IMR-90 (cell line): ENCODE results near the gene CAMTA1. TPM values are rescaled to one million over a fixed set of nuclear protein-coding genes. Genes with fewer than 3 reads are reported as not detected.

Experiments used
- ATAC-seq: fragments of 200-7000 bp; cut with Tn5 transposase; 2 replicates; pipeline ENCODE4 v1.9.1; 2020; ENCODE audit warnings: low read depth, mild to moderate bottlenecking, moderate library complexity
- BruUV-seq: library from RNA; stranded (reverse); fragments of 400-500 nt; replicated peaks from 2 replicates; lab custom pipeline; 2021; lab: Mats Ljungman, UMichigan
- CTCF ChIA-PET: fragments of 300-600 bp; formaldehyde crosslinking; extraction: SDS; loops from one replicate; lab custom pipeline; 2021; ENCODE audit warnings: antibody characterized with exemption; lab: Yijun Ruan, JAX
- POLR2A ChIA-PET: fragments of 300-600 bp; sonication (Branson Sonifier 250); formaldehyde crosslinking; loops from one replicate; lab custom pipeline; 2022; ENCODE audit warnings: antibody characterized with exemption; ENCODE audit not compliant: unreplicated experiment; lab: Charles Lee
- DNase-seq: peaks from one replicate; pipeline ENCODE4 v3.0.0; 2013
- H2AFZ ChIP-seq: replicated peaks from 2 replicates; pipeline ENCODE3; 2013; ENCODE audit warnings: low read length, mild to moderate bottlenecking; ENCODE audit not compliant: poor library complexity
- H2AK5ac ChIP-seq: 2 replicates; pipeline ENCODE4 v1.6.1; 2013; ENCODE audit warnings: low read depth, low read length, inconsistent platforms
- H2AK9ac ChIP-seq: replicated peaks from 2 replicates; pipeline ENCODE3; 2013; ENCODE audit warnings: mild to moderate bottlenecking, low read depth, low read length, moderate library complexity; ENCODE audit not compliant: poor library complexity
- H2BK120ac ChIP-seq: 2 replicates; pipeline ENCODE4 v1.6.1; 2013; ENCODE audit warnings: low read depth, low read length, inconsistent platforms
- H2BK15ac ChIP-seq: 3 replicates; pipeline ENCODE4 v1.6.1; 2013; ENCODE audit warnings: low read depth, low read length, inconsistent platforms
- H2BK20ac ChIP-seq: 2 replicates; pipeline ENCODE4 v1.6.1; 2013; ENCODE audit warnings: low read depth, mild to moderate bottlenecking, inconsistent platforms, low read length, moderate library complexity
- H2BK5ac ChIP-seq: 2 replicates; pipeline ENCODE4 v1.6.1; 2013; ENCODE audit warnings: mild to moderate bottlenecking, low read depth, low read length, inconsistent platforms; ENCODE audit not compliant: poor library complexity, severe bottlenecking
- H3K14ac ChIP-seq: replicated peaks from 2 replicates; pipeline ENCODE4 v1.6.1; 2013; ENCODE audit warnings: low read depth, low read length, inconsistent platforms
- H3K18ac ChIP-seq: 2 replicates; pipeline ENCODE4 v1.6.1; 2013; ENCODE audit warnings: low read depth, low read length, control low read depth
- H3K23ac ChIP-seq: 2 replicates; pipeline ENCODE4 v1.6.1; 2013; ENCODE audit warnings: low read depth, low read length, inconsistent platforms
- H3K27ac ChIP-seq: 2 replicates; pipeline ENCODE4 v1.5.1; 2013; ENCODE audit warnings: mild to moderate bottlenecking, control low read depth, low read length; ENCODE audit not compliant: insufficient read depth
- H3K27me3 ChIP-seq: 2 replicates; pipeline ENCODE4 v1.6.1; 2013; ENCODE audit warnings: low read length; ENCODE audit not compliant: control insufficient read depth, insufficient read depth
- H3K36me3 ChIP-seq: 2 replicates; pipeline ENCODE4 v1.6.1; 2013; ENCODE audit warnings: low read length, mixed read lengths; ENCODE audit not compliant: control insufficient read depth, insufficient read depth
- H3K4ac ChIP-seq: 2 replicates; pipeline ENCODE4 v1.6.1; 2013; ENCODE audit warnings: low read depth, low read length, inconsistent platforms
- H3K4me1 ChIP-seq: 2 replicates; pipeline ENCODE4 v1.6.1; 2013; ENCODE audit warnings: low read length, mixed read lengths; ENCODE audit not compliant: control insufficient read depth, insufficient read depth
- H3K4me2 ChIP-seq: 2 replicates; pipeline ENCODE4 v1.6.1; 2013; ENCODE audit warnings: low read depth, mild to moderate bottlenecking, control low read depth, low read length, moderate library complexity
- H3K4me3 ChIP-seq: 2 replicates; pipeline ENCODE4 v1.5.1; 2013; ENCODE audit warnings: low read depth, mild to moderate bottlenecking, control low read depth, low read length, moderate library complexity; ENCODE audit not compliant: insufficient read depth
- H3K56ac ChIP-seq: 2 replicates; pipeline ENCODE4 v1.6.1; 2013; ENCODE audit warnings: low read length, inconsistent platforms; ENCODE audit not compliant: insufficient read depth; ENCODE audit errors: extremely low read depth
- H3K79me1 ChIP-seq, 2 experiments: 2 replicates each; pipeline ENCODE4 v1.6.1; 2013; ENCODE audit warnings: low read length in 2 of 2, inconsistent platforms in 1 of 2, low read depth in 1 of 2
- H3K9ac ChIP-seq: 2 replicates; pipeline ENCODE4 v1.6.1; 2013; ENCODE audit warnings: low read depth, low read length, control low read depth
- H3K9me1 ChIP-seq: 2 replicates; pipeline ENCODE4 v1.6.1; 2013; ENCODE audit warnings: low read length, inconsistent platforms; ENCODE audit not compliant: insufficient read depth
- H3K9me3 ChIP-seq: 2 replicates; pipeline ENCODE4 v1.6.1; 2013; ENCODE audit warnings: low read length; ENCODE audit not compliant: control insufficient read depth, insufficient read depth
- H4K20me1 ChIP-seq: 2 replicates; pipeline ENCODE4 v1.6.1; 2013; ENCODE audit warnings: low read length, inconsistent platforms; ENCODE audit not compliant: insufficient read depth
- H4K5ac ChIP-seq: 2 replicates; pipeline ENCODE4 v1.6.1; 2013; ENCODE audit warnings: mild to moderate bottlenecking, low read depth, low read length, control low read depth
- H4K8ac ChIP-seq, 2 experiments: 2 replicates each; pipeline ENCODE4 v1.6.1; 2013; ENCODE audit warnings: low read depth in 2 of 2, low read length in 2 of 2, control low read depth in 1 of 2, inconsistent platforms in 1 of 2
- H4K91ac ChIP-seq: 2 replicates; pipeline ENCODE4 v1.6.1; 2013; ENCODE audit warnings: low read depth, low read length, inconsistent platforms; ENCODE audit not compliant: insufficient read depth
- BHLHE40 ChIP-seq: fragments of 150-350 bp; IDR thresholded peaks from 2 replicates; pipeline ENCODE4 v1.6.1; 2016; ENCODE audit warnings: mild to moderate bottlenecking, low read depth, low read length
- NFE2L2 ChIP-seq: fragments of 150-350 bp; IDR thresholded peaks from 2 replicates; pipeline ENCODE4 v1.6.1; 2016; ENCODE audit warnings: low read depth, mild to moderate bottlenecking, low read length
- RFX5 ChIP-seq: IDR thresholded peaks from 2 replicates; pipeline ENCODE4 v1.8.0; 2012; ENCODE audit warnings: low read depth, mild to moderate bottlenecking, low read length, moderate library complexity
- WGBS, 2 experiments: methylation state at CpG; one replicate each; pipeline versions ENCODE4 v1.1.5 to v1.1.7; 2013; ENCODE audit warnings: missing lambda C conversion rate in 2 of 2; ENCODE audit not compliant: insufficient read length in 1 of 2; ENCODE audit errors: extremely low coverage in 2 of 2; 5-methylcytosine and 5-hydroxymethylcytosine counted together
- dilution Hi-C: fragments of 300-500 bp; cut with HindIII; formaldehyde crosslinking; loops from one replicate; pipeline ENCODE4 v1.14.3; 2018; ENCODE audit warnings: low sequenced_read_pairs; ENCODE audit not compliant: unreplicated experiment
- in situ Hi-C: fragments of 300-500 bp; cut with MboI; formaldehyde crosslinking; loops from 3 replicates; pipeline ENCODE4 v1.14.3; 2019; ENCODE audit warnings: low sequenced_read_pairs, inconsistent platforms, mixed read lengths
- intact Hi-C: fragments of 100-400 bp; cut with micrococcal nuclease; formaldehyde crosslinking; loops from 2 replicates; pipeline ENCODE4 v1.10.0; 2022
- polyA plus RNA-seq, 3 experiments: library from polyadenylated mRNA; depleted of rRNA; stranded (reverse); fragments of >200 nt; gene quantifications; 2 replicates each; pipeline ENCODE4 v1.2.3, GENCODE V29; 2012; ENCODE audit warnings: low replicate concordance in 1 of 3
- total RNA-seq: library from RNA; depleted of rRNA; stranded (reverse); fragments of >200 nt; gene quantifications from 2 replicates; pipeline ENCODE4 v1.2.3, GENCODE V29; 2012

CAMTA1 gene
- total and polyA plus RNA-seq, 2 of the 4 experiments (the other 2 are of a cell fraction) = 35.5 to 74.3 TPM

GRCh38 chr1:6886523-6886922 is 101.3 kb downstream of the CAMTA1 start:
- H3K27me3 ChIP-seq = no peaks in the 10 kb centered on the region
- no peak overlapping the region for H3K56ac ChIP-seq
- TF ChIP-seq RFX5 (no peak), BHLHE40 (no peak), NFE2L2 (no peak)
- ATAC-seq (no peak), DNase-seq (no peak)
- peaks cover 23 to 53% of the 10 kb centered on the region in 2 experiments; a peak in 3 of 4 replicates for H3K79me1 ChIP-seq
- no peak overlapping the region for H2BK120ac ChIP-seq
- no CpG with 5 or more reads among the region's 2 CpGs for WGBS, 2 experiments
- no peak overlapping the region; the same call in 1 of the 2 replicates for H3K4ac ChIP-seq
- no peak overlapping the region for H2BK5ac ChIP-seq
- H4K8ac ChIP-seq = no peak overlapping the region
- H2AFZ ChIP-seq = no peak overlapping the region
- H3K9ac ChIP-seq = no peak overlapping the region
- H3K36me3 ChIP-seq = no peaks in the 10 kb centered on the region
- peaks cover 4% of the 10 kb centered on the region; the same call in 1 of the 2 replicates for H3K4me1 ChIP-seq
- no peaks in the 10 kb centered on the region for H4K20me1 ChIP-seq
- no peak overlapping the region for H2BK20ac ChIP-seq
- no peak overlapping the region for H3K4me3 ChIP-seq
- no peak overlapping the region for H3K14ac ChIP-seq
- ChIA-PET POLR2A (no interaction called here), CTCF (interaction anchor here (0.6 kb wide), 1 partner anchor 98 kb away, joined by 3 read pairs; no protein-coding TSS in a partner anchor)
- H4K91ac ChIP-seq = no peak overlapping the region
- H3K9me3 ChIP-seq = no peaks in the 10 kb centered on the region
- no peak overlapping the region for H3K4me2 ChIP-seq
- H3K27ac ChIP-seq = no peak overlapping the region
- H2AK5ac ChIP-seq = no peak overlapping the region
- intact Hi-C loops = no loop called here
- no TSS peak for BruUV-seq
- no peak overlapping the region for H4K5ac ChIP-seq
- no peak overlapping the region for H3K23ac ChIP-seq
- peaks cover 19% of the 10 kb centered on the region for H3K9me1 ChIP-seq
- H2AK9ac ChIP-seq = no peak overlapping the region
- dilution Hi-C loops = no loop called here
- no peak overlapping the region for H2BK15ac ChIP-seq
- H3K18ac ChIP-seq = no peak overlapping the region
- in situ Hi-C loops = no loop called here
